ENCODE data around the gene ZNF546. TPM values are rescaled to one million over a fixed set of nuclear protein-coding genes. Genes with fewer than 3 reads are reported as not detected.

The ZNF546 gene
- total and polyA plus RNA-seq, 2 donors (not counting 1 experiment from before 2014, with no cell fraction given) = 1.8 to 15.7 TPM

- Histone ChIP-seq H2AFZ (ENCODE audit: insufficient read depth, low read depth, low read length, poor library complexity, severe bottlenecking) (no peak overlapping the region), H3K36me3 (replicated peaks in 1 of 2; ENCODE audit: control extremely low read depth in 1 of 2, control insufficient read depth in 1 of 2, extremely low read depth in 1 of 2, insufficient read depth in 2 of 2, low read length in 1 of 2) (peaks cover 4 to 12% of the 10 kb centered on the region in 2 experiments), H3K9ac (ENCODE audit: low read length) (no peak overlapping the region), H4K20me1 (ENCODE audit: control insufficient read depth, insufficient read depth, low read length, poor library complexity, severe bottlenecking) (peaks cover 8% of the 10 kb centered on the region), H3K27ac (ENCODE audit: low read length in 2 of 2) (no peak overlapping the region), H3K27me3 (replicated peaks in 1 of 4; ENCODE audit: control extremely low read depth in 1 of 4, control insufficient read depth in 3 of 4, insufficient read depth in 4 of 4, low read length in 3 of 4) (no peaks in the 10 kb centered on the region), H3K4me2 (replicated peaks; ENCODE audit: low read depth, low read length, poor library complexity, severe bottlenecking) (no peak overlapping the region), H3K79me2 (ENCODE audit: control insufficient read depth, insufficient read depth, low read length) (peaks cover 65% of the 10 kb centered on the region), H3K4me3 (ENCODE audit: control extremely low read depth in 1 of 5, extremely low read depth in 1 of 5, insufficient read depth in 1 of 5, low read depth in 2 of 5, low read length in 4 of 5) (no peak overlapping the region), H3K9me3 (ENCODE audit: control extremely low read depth in 1 of 3, control insufficient read depth in 2 of 3, insufficient read depth in 1 of 3, low read length in 2 of 3) (peaks cover 11 to 23% (median 15%) of the 10 kb centered on the region in 3 donors), H3K4me1 (ENCODE audit: control insufficient read depth in 2 of 2, insufficient read depth in 2 of 2, low read length in 2 of 2) (no peaks in the 10 kb centered on the region)
- no peaks in the 10 kb centered on the region for H3K27me3 Mint-ChIP-seq
- DNase-seq (no peak), ATAC-seq (ENCODE audit: low read depth) (no peak)
- no peak overlapping the region for H3K27ac Mint-ChIP-seq
- peaks cover 11% of the 10 kb centered on the region for H3K4me1 Mint-ChIP-seq
- intact Hi-C loops (cut with micrococcal nuclease) = no loop called here
- no peak for TF ChIP-seq CTCF (IDR thresholded peaks at IDR 0.05)
- TF ChIP-seq EZH2 (IDR thresholded peaks at IDR 0.05; ENCODE audit: borderline replicate concordance, insufficient read depth, low read depth, low read length, poor library complexity, severe bottlenecking) = no peak
- ChIA-PET CTCF (interaction anchor here (0.6 kb wide), 1 partner anchor 724 kb away, joined by 3 read pairs; no protein-coding TSS in a partner anchor), POLR2A (no interaction called here)
- H3K9me3 Mint-ChIP-seq (ENCODE audit: insufficient read depth) = peaks cover 22% of the 10 kb centered on the region
- H3K4me3 Mint-ChIP-seq = no peak overlapping the region
Observed at GRCh38 chr19:39987167-39987566, 9.7 kb upstream of the ZNF546 start.

- DNase-seq (no peak), ATAC-seq (ENCODE audit: low read depth) (no peak)
- peaks cover 4 to 12% of the 10 kb centered on the region in 2 experiments for H3K36me3 ChIP-seq (replicated peaks in 1 of 2; ENCODE audit: control extremely low read depth in 1 of 2, control insufficient read depth in 1 of 2, extremely low read depth in 1 of 2, insufficient read depth in 2 of 2, low read length in 1 of 2)
- Mint-ChIP-seq H3K4me3 (no peak overlapping the region), H3K4me1 (peaks cover 13% of the 10 kb centered on the region), H3K27me3 (no peaks in the 10 kb centered on the region), H3K9me3 (ENCODE audit: insufficient read depth) (peaks cover 22% of the 10 kb centered on the region), H3K27ac (no peak overlapping the region)
- ChIA-PET POLR2A (no interaction called here), CTCF (no interaction called here)
- peaks cover 8% of the 10 kb centered on the region for H4K20me1 ChIP-seq (ENCODE audit: control insufficient read depth, insufficient read depth, low read length, poor library complexity, severe bottlenecking)
- no CpG with 5 or more reads among the region's 1 CpG for WGBS (ENCODE audit: insufficient coverage)
- intact Hi-C loops (cut with micrococcal nuclease) = no loop called here
- no peak for TF ChIP-seq CTCF (IDR thresholded peaks at IDR 0.05)
- no peak for TF ChIP-seq EZH2 (IDR thresholded peaks at IDR 0.05; ENCODE audit: borderline replicate concordance, insufficient read depth, low read depth, low read length, poor library complexity, severe bottlenecking)
- H3K4me3 ChIP-seq (ENCODE audit: control extremely low read depth in 1 of 5, extremely low read depth in 1 of 5, insufficient read depth in 1 of 5, low read depth in 2 of 5, low read length in 4 of 5) = no peak overlapping the region
- H3K79me2 ChIP-seq (ENCODE audit: control insufficient read depth, insufficient read depth, low read length) = peaks cover 67% of the 10 kb centered on the region
- no peak overlapping the region for H3K9ac ChIP-seq (ENCODE audit: low read length)
- H3K27me3 ChIP-seq (replicated peaks in 1 of 4; ENCODE audit: control extremely low read depth in 1 of 4, control insufficient read depth in 3 of 4, insufficient read depth in 4 of 4, low read length in 3 of 4) = no peaks in the 10 kb centered on the region
- H3K4me2 ChIP-seq (replicated peaks; ENCODE audit: low read depth, low read length, poor library complexity, severe bottlenecking) = no peak overlapping the region
- no peaks in the 10 kb centered on the region for H3K4me1 ChIP-seq (ENCODE audit: control insufficient read depth in 2 of 2, insufficient read depth in 2 of 2, low read length in 2 of 2)
- H2AFZ ChIP-seq (ENCODE audit: insufficient read depth, low read depth, low read length, poor library complexity, severe bottlenecking) = no peak overlapping the region
- H3K9me3 ChIP-seq (ENCODE audit: control extremely low read depth in 1 of 3, control insufficient read depth in 2 of 3, insufficient read depth in 1 of 3, low read length in 2 of 3) = peaks cover 11 to 23% (median 15%) of the 10 kb centered on the region in 3 donors
- no peak overlapping the region for H3K27ac ChIP-seq (ENCODE audit: low read length in 2 of 2)
Observed at GRCh38 chr19:39987596-39987995, 9.3 kb upstream of the ZNF546 start.
